Activated CD4-positive, alpha-beta T cell treated with anti-CD3 and anti-CD28 coated beads, Interleukin-2, amount 10 ng/mL, durations not matched to agents 7 days and 5 days (primary cell): ENCODE measurements around the gene HNRNPA3. TPM values are rescaled to one million over a fixed set of nuclear protein-coding genes. Genes with fewer than 3 reads are reported as not detected.
"Not testable (repeated sequence)": the region's sequence is repeated elsewhere in the genome, so short reads cannot be mapped to it uniquely, and the experiment has no call there.

Experiments used
- CTCF ChIA-PET: fragments of 350-600 bp; sonication (Branson Sonifier 250); formaldehyde crosslinking; loops from one replicate; lab custom pipeline; 2021; ENCODE audit warnings: antibody characterized with exemption; lab: Charles Lee
- POLR2A ChIA-PET: fragments of 350-600 bp; sonication (Branson Sonifier 250); formaldehyde crosslinking; loops from one replicate; lab custom pipeline; 2021; ENCODE audit warnings: antibody characterized with exemption; lab: Charles Lee
- DNase-seq: peaks from one replicate; pipeline ENCODE4 v3.0.0-alpha.2; 2020
- H3K27ac Mint-ChIP-seq: one replicate; pipeline ENCODE4 v1.8.0; 2021; ENCODE audit warnings: mild to moderate bottlenecking, moderate library complexity, mixed read lengths
- H3K27me3 Mint-ChIP-seq: one replicate; pipeline ENCODE4 v1.8.0; 2021; ENCODE audit warnings: mixed read lengths
- H3K36me3 Mint-ChIP-seq: one replicate; pipeline ENCODE4 v1.8.0; 2021; ENCODE audit warnings: low read depth, mixed read lengths
- H3K4me1 Mint-ChIP-seq: one replicate; pipeline ENCODE4 v1.8.0; 2021; ENCODE audit warnings: mixed read lengths
- H3K4me3 Mint-ChIP-seq: one replicate; pipeline ENCODE4 v1.8.0; 2021; ENCODE audit warnings: mild to moderate bottlenecking, moderate library complexity, mixed read lengths
- H3K9me3 Mint-ChIP-seq: one replicate; pipeline ENCODE4 v1.8.0; 2021; ENCODE audit warnings: mixed read lengths
- total RNA-seq, 2 experiments: library from RNA; stranded (reverse); gene quantifications; one replicate each; pipeline ENCODE4 v1.2.3, GENCODE V29; 2021

Gene HNRNPA3
- total RNA-seq, 2 experiments from 2014 or later: 312 to 318 TPM

DNA sequence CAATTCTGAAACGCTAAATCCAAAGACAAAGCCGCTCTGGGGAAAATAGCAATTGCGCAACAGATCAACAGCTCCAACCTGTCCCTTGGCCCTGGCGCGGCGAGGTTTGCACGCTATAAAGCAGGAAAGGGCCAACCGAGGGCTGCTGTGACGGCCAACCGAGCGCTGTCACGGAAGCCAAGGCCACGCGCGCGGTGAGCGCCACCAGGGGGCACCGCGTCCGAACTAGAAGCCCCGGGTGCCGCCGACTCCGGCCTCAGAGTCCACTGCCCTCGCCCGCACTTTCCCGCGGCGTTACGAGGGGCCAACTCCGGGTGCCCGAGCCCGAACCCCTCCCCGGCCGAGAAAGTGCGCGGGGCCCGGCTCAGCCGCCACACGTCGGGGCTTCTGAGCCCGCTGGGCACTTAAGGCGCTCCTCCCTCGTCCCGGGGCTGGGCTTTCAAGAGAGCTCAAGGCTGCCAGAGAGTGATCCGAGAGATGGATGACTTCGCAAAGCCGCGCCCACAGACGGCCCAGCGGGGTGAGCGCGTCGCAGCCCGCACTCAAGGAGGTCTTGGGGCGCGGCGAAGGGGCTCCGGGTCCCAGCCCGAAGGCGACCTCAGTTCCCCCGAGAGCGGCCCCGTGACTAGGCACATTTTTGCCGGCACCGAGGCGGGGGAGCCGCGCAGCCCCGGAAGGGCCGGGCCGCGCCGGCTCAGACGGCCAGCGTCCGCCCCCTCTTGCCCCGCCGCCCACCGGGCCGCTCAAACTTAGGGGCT is 51.0 kb downstream of the HNRNPA3 start:
- H3K4me3 Mint-ChIP-seq: peak overlapping the region; percentile 91
- CTCF ChIA-PET: interaction anchor here (0.6 to 7.3 kb wide), 28 partner anchors 9 to 153 kb away, joined by 3 to 74 read pairs (median 6); partner anchors contain the start of gene HNRNPA3
- peaks cover 57% of the 10 kb centered on the region for H3K4me1 Mint-ChIP-seq
- peak; percentile 93 for DNase-seq
- POLR2A ChIA-PET: interaction anchor here (0.6 to 3.1 kb wide), 7 partner anchors 9 to 341 kb away, joined by 3 to 15 read pairs (median 7); partner anchors contain the start of gene HNRNPA3
- H3K36me3 Mint-ChIP-seq: peaks cover 47% of the 10 kb centered on the region
- H3K9me3 Mint-ChIP-seq: peaks cover 3% of the 10 kb centered on the region
- H3K27ac Mint-ChIP-seq: peak overlapping the region; percentile 97
- H3K27me3 Mint-ChIP-seq: no peaks in the 10 kb centered on the region

DNA sequence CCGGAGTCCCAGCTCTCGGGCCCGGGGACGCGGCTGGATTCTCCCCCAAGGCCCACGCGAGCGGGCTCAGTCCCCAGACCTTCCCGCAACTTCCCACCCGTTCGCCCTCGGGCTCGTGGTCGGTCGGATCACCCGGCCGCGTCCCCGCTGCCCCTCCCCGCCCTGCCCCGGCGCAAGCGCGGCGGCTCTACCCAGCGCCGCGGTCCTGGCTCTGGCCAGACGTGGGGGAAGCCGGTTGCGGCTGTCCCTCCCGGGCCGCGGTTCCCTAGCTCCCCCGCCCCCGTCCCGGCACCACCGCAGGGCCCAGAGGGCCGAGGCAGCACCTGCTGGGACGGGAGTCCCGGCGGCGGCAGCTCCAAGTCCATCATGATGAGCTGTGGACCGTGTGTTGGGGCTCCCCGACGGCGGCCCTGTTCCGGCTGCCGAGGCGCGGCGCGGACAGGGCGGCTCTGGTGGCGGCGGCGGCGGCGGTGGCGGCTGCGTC is 51.7 kb downstream of the HNRNPA3 start:
- ChIA-PET CTCF (interaction anchor here (0.7 to 7.3 kb wide), 26 partner anchors 9 to 152 kb away, joined by 3 to 74 read pairs (median 7); partner anchors contain the start of gene HNRNPA3), POLR2A (interaction anchor here (0.6 to 3.1 kb wide), 6 partner anchors 9 to 169 kb away, joined by 3 to 15 read pairs (median 8); partner anchors contain the start of gene HNRNPA3)
- peaks cover 54% of the 10 kb centered on the region for H3K4me1 Mint-ChIP-seq

DNA sequence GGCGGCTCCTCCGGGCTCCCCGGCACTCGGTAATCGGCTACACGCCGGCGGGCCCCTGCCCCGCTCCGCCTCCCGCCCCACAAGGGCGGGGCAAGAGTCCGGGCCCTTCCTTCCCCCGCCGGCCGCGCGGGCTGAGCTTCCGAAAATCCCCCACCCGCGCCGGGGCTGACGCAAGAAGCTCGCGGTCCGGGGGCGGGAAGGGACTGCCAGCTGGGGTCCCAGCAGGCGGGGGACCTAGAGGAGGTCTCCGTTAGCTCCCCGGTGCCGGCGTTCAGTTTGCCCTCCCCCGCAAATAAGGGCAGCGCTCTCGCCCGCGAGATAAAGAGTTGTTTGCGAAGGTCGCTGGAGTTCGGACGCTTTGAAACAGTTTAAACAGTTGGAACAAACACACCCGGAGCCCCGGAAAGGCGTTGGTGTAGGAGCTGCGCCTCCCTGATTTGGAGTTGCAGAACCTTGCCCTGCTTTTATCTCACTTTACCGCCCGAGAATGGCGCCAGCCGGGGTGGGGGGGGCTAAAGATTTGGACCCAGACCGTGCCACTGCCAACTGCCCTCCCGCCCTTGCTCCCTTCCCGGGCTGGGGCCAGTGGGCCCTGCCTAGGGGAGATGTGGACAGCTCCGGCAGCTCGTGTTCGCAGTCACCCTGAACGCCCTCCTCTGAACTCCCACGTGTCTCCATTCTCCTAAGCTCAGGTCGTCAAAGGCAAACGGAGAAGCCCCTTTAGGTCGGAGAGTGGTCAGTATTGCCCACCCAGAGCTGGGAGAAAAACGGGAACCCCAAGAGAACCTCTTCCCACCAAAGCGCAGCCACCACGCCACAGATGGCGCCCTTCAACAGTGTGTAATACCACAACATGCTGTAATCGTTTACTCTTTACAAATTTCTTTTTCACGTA is 52.3 kb downstream of the HNRNPA3 start, which contains the start of gene NFE2L2:
TSS of gene NFE2L2 (minus strand) at position 35 of the 895 bp plus-strand sequence. CDS start 151 bp downstream, outside the sequence.
- H3K27me3 Mint-ChIP-seq: no peaks in the 10 kb centered on the region
- peak; percentile 90 for DNase-seq
- peaks cover 36% of the 10 kb centered on the region for H3K36me3 Mint-ChIP-seq
- peaks cover 3% of the 10 kb centered on the region for H3K9me3 Mint-ChIP-seq
- H3K4me1 Mint-ChIP-seq: peaks cover 56% of the 10 kb centered on the region
- H3K27ac Mint-ChIP-seq: peak within 1 kb of the TSS; percentile 97
- peak within 1 kb of the TSS; percentile 91 for H3K4me3 Mint-ChIP-seq
- CTCF ChIA-PET: interaction anchor here (0.8 to 7.3 kb wide), 21 partner anchors 9 to 101 kb away, joined by 3 to 74 read pairs (median 5); no protein-coding TSS in a partner anchor
- POLR2A ChIA-PET: interaction anchor here (0.6 to 3.1 kb wide), 6 partner anchors 17 to 79 kb away, joined by 3 to 15 read pairs (median 3); partner anchors contain the start of gene HNRNPA3

More for the DNA sequence above, 51.7 kb downstream of the HNRNPA3 start:
- DNase-seq: no peak
- H3K36me3 Mint-ChIP-seq: peaks cover 41% of the 10 kb centered on the region
- no peaks in the 10 kb centered on the region for H3K27me3 Mint-ChIP-seq
- peak overlapping the region; percentile 79 for H3K4me3 Mint-ChIP-seq
- H3K27ac Mint-ChIP-seq: peak overlapping the region; percentile 97
- peaks cover 3% of the 10 kb centered on the region for H3K9me3 Mint-ChIP-seq

GRCh38 chr2:177265824-177266817 is 53.5 kb downstream of the HNRNPA3 start:
- Mint-ChIP-seq H3K4me1 (peaks cover 55% of the 10 kb centered on the region), H3K27ac (peak overlapping the region; percentile 97), H3K9me3 (peaks cover 3% of the 10 kb centered on the region), H3K27me3 (no peaks in the 10 kb centered on the region), H3K4me3 (peak overlapping the region; percentile 79), H3K36me3 (peaks cover 29% of the 10 kb centered on the region)
- POLR2A ChIA-PET: interaction anchor here (0.6 to 3.1 kb wide), 3 partner anchors 16 to 54 kb away, joined by 3 to 15 read pairs (median 11); partner anchors contain the start of gene HNRNPA3
- DNase-seq: peak; percentile 41
- CTCF ChIA-PET: interaction anchor here (0.5 to 7.3 kb wide), 10 partner anchors 8 to 1976 kb away, joined by 3 to 74 read pairs (median 4); no protein-coding TSS in a partner anchor

- POLR2A ChIA-PET: not testable (repeated sequence)
- H3K27ac Mint-ChIP-seq: peak overlapping the region; percentile 97
- CTCF ChIA-PET: interaction anchor here (2.1 to 7.3 kb wide), 2 partner anchors 15 to 29 kb away, joined by 6 to 74 read pairs; no protein-coding TSS in a partner anchor
Measured at GRCh38 chr2:177266955-177267354, 54.4 kb downstream of the HNRNPA3 start.

GRCh38 chr2:177268187-177268871 is 55.7 kb downstream of the HNRNPA3 start:
- Mint-ChIP-seq H3K36me3 (peaks cover 17% of the 10 kb centered on the region), H3K27ac (no peak overlapping the region), H3K27me3 (no peaks in the 10 kb centered on the region), H3K4me1 (peaks cover 58% of the 10 kb centered on the region), H3K4me3 (no peak overlapping the region), H3K9me3 (peaks cover 3% of the 10 kb centered on the region)
- ChIA-PET POLR2A (no interaction called here), CTCF (interaction anchor here (1.1 to 7.3 kb wide), 3 partner anchors 13 to 28 kb away, joined by 4 to 74 read pairs (median 6); no protein-coding TSS in a partner anchor)
- DNase-seq: no peak

More at GRCh38 chr2:177266955-177267354, 54.4 kb downstream of the HNRNPA3 start:
- H3K27me3 Mint-ChIP-seq, H3K9me3 Mint-ChIP-seq, DNase-seq: not testable (repeated sequence)
- Mint-ChIP-seq H3K4me3 (peak overlapping the region; percentile 8), H3K4me1 (peaks cover 51% of the 10 kb centered on the region), H3K36me3 (peaks cover 24% of the 10 kb centered on the region)

GRCh38 chr2:177268901-177269300 is 56.3 kb downstream of the HNRNPA3 start:
- no peak for DNase-seq
- Mint-ChIP-seq H3K36me3 (peaks cover 16% of the 10 kb centered on the region), H3K9me3 (peaks cover 3% of the 10 kb centered on the region), H3K4me1 (peaks cover 61% of the 10 kb centered on the region), H3K27me3 (no peaks in the 10 kb centered on the region), H3K4me3 (no peak overlapping the region), H3K27ac (no peak overlapping the region)
- CTCF ChIA-PET: interaction anchor here (1.1 to 7.3 kb wide), 2 partner anchors 13 to 14 kb away, joined by 4 to 74 read pairs; no protein-coding TSS in a partner anchor
- POLR2A ChIA-PET: no interaction called here

- Mint-ChIP-seq H3K4me3 (no peak overlapping the region), H3K27ac (no peak overlapping the region), H3K27me3 (no peaks in the 10 kb centered on the region), H3K4me1 (peaks cover 61% of the 10 kb centered on the region), H3K9me3 (peaks cover 3% of the 10 kb centered on the region), H3K36me3 (peaks cover 16% of the 10 kb centered on the region)
- ChIA-PET CTCF (interaction anchor here (0.6 to 1.9 kb wide), 3 partner anchors 9 to 414 kb away, joined by 3 to 6 read pairs (median 6); no protein-coding TSS in a partner anchor), POLR2A (interaction anchor here (0.6 kb wide), 2 partner anchors 15 to 51 kb away, joined by 3 to 9 read pairs; no protein-coding TSS in a partner anchor)
- peak; percentile 0 for DNase-seq
Measured at GRCh38 chr2:177270531-177270930, 57.9 kb downstream of the HNRNPA3 start.

DNA sequence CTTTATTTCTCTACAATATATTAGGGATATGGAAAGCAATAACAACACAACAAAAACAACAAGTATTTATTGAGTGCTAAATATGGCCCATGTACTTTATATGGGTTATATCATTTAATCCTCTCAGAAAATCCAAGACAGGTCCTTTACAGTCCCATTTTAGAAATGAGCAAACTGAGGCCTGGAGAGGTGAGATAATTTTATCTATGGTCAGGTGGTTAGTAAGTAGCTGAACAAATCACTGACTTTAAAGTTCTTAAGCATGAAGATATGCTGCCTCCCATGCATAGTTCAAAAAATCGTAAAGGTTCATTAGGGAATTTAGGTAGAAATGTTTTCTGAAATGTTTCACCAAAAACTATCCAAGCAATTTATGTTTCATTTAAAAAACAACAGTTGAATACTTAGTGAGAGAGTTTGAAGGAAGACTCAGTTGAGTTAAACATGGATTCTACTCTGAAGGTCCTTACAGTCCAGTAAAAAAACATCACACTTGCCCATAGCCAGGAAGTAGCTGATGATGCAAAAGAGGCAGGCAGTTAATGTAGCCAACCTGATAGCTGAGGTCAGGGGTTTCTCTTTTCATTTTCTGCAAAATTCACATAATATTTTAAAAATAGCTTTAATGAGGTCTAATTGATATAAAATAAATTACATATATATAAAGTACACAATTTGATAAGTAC is 59.5 kb downstream of the HNRNPA3 start:
- H3K27ac Mint-ChIP-seq: no peak overlapping the region
- no peak for DNase-seq
- H3K27me3 Mint-ChIP-seq: no peaks in the 10 kb centered on the region
- H3K4me1 Mint-ChIP-seq: peaks cover 46% of the 10 kb centered on the region
- POLR2A ChIA-PET: no interaction called here
- H3K36me3 Mint-ChIP-seq: peaks cover 11% of the 10 kb centered on the region
- no peak overlapping the region for H3K4me3 Mint-ChIP-seq
- H3K9me3 Mint-ChIP-seq: peaks cover 3% of the 10 kb centered on the region
- CTCF ChIA-PET: interaction anchor here (0.5 to 1.9 kb wide), 6 partner anchors 9 to 29 kb away, joined by 3 to 14 read pairs (median 4); no protein-coding TSS in a partner anchor

GRCh38 chr2:177272765-177273164 is 60.2 kb downstream of the HNRNPA3 start:
- no peak overlapping the region for H3K27ac Mint-ChIP-seq
- no peaks in the 10 kb centered on the region for H3K27me3 Mint-ChIP-seq
- H3K9me3 Mint-ChIP-seq: peaks cover 3% of the 10 kb centered on the region
- ChIA-PET CTCF (interaction anchor here (0.5 to 1.9 kb wide), 7 partner anchors 7 to 19 kb away, joined by 3 to 14 read pairs (median 4); no protein-coding TSS in a partner anchor), POLR2A (no interaction called here)
- H3K36me3 Mint-ChIP-seq: peaks cover 6% of the 10 kb centered on the region
- no peak for DNase-seq
- peaks cover 40% of the 10 kb centered on the region for H3K4me1 Mint-ChIP-seq
- no peak overlapping the region for H3K4me3 Mint-ChIP-seq
